Measurements from ENCODE around the gene AUTS2.

DNA sequence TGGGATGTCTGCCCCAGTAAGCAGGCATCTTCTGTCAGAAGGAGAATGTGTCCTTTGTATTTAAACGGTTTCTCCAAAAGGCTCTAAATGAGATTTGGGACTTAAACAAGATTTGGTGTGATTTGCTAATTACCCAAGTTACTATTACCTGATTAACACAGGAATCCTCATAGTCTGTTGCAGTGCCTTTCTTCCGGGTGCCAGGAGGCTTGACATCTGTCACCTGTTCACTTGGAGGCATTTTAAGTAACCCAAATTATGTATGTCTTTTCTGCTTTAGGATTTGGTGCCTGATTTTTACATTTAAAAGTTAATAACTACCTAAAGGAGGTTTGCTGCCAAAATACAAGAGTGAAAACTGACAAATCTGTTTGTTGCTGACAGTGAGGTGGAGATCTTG lies 945.7 kb downstream of the AUTS2 start:
- TF ChIP-seq, protein P1, sequence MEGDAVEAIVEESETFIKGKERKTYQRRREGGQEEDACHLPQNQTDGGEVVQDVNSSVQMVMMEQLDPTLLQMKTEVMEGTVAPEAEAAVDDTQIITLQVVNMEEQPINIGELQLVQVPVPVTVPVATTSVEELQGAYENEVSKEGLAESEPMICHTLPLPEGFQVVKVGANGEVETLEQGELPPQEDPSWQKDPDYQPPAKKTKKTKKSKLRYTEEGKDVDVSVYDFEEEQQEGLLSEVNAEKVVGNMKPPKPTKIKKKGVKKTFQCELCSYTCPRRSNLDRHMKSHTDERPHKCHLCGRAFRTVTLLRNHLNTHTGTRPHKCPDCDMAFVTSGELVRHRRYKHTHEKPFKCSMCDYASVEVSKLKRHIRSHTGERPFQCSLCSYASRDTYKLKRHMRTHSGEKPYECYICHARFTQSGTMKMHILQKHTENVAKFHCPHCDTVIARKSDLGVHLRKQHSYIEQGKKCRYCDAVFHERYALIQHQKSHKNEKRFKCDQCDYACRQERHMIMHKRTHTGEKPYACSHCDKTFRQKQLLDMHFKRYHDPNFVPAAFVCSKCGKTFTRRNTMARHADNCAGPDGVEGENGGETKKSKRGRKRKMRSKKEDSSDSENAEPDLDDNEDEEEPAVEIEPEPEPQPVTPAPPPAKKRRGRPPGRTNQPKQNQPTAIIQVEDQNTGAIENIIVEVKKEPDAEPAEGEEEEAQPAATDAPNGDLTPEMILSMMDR (IDR thresholded peaks at IDR 0.05 in 8 of 11, conservative IDR thresholded peaks at IDR 0.05 in 3 of 11) = no peak
- TF ChIP-seq POLR2A (IDR thresholded peaks at IDR 0.05) (no peak), POLR2AphosphoS5 (IDR thresholded peaks at IDR 0.05) (no peak)

All from spleen (tissue), 7 donors.